SK-N-SH (cell line): Measurements from ENCODE around the gene OR13C9. TPM values are rescaled to one million over a fixed set of nuclear protein-coding genes. Genes with fewer than 3 reads are reported as not detected.

ENCODE experiments used
- CTCF ChIA-PET: fragments of 300-600, 350-600 bp; formaldehyde crosslinking; extraction: SDS; loops from one replicate; lab custom pipeline; 2021; lab: Yijun Ruan, JAX
- POLR2A ChIA-PET: fragments of 350-600 bp; sonication (Branson Sonifier 250); formaldehyde crosslinking; extraction: SDS; loops from one replicate; lab custom pipeline; 2020; ENCODE audit warnings: antibody characterized with exemption, inconsistent platforms; lab: Yijun Ruan, JAX
- DNase-seq: peaks from one replicate; pipeline ENCODE4 v3.0.0; 2012
- H2AFZ ChIP-seq: fragments of 200-600 bp; sonication (generic); 2 replicates; pipeline ENCODE4 v1.8.1; 2016; ENCODE audit warnings: antibody characterized with exemption, mild to moderate bottlenecking, low read depth
- H3F3A ChIP-seq: fragments of 200-600 bp; sonication (generic); replicated peaks from 2 replicates; pipeline ENCODE3; 2016; ENCODE audit warnings: antibody characterized with exemption, mild to moderate bottlenecking; ENCODE audit not compliant: insufficient read depth
- H3K27ac ChIP-seq, 2 experiments: fragments of 200-500 bp in 1 of 2; fragments of 200-600 bp in 1 of 2; sonication (Bioruptor generic) in 1 of 2; sonication (generic), shearing (Covaris generic) in 1 of 2; 2 replicates each; pipeline versions ENCODE4 v1.5.1 to v1.6.1; 2014 to 2016; ENCODE audit warnings: low read depth in 2 of 2, inconsistent platforms in 1 of 2, low read length in 1 of 2, mild to moderate bottlenecking in 1 of 2, mixed read lengths in 1 of 2
- H3K27me3 ChIP-seq: fragments of 200-600 bp; sonication (generic), shearing (Covaris generic); 2 replicates; pipeline ENCODE4 v1.6.1; 2016; ENCODE audit warnings: mixed run types; ENCODE audit not compliant: insufficient read depth
- H3K36me3 ChIP-seq, 2 experiments: fragments of 200-500 bp in 1 of 2; fragments of 200-600 bp in 1 of 2; sonication (Bioruptor generic) in 1 of 2; sonication (generic) in 1 of 2; replicated peaks in 1 of 2; 2 replicates each; pipeline versions ENCODE3 to v1.5.1; 2014 to 2016; ENCODE audit warnings: low read length in 1 of 2, mild to moderate bottlenecking in 1 of 2; ENCODE audit not compliant: insufficient read depth in 2 of 2, control insufficient read depth in 1 of 2
- H3K4me1 ChIP-seq, 2 experiments: fragments of 200-500 bp in 1 of 2; fragments of 200-600 bp in 1 of 2; sonication (Bioruptor generic) in 1 of 2; sonication (generic), shearing (Covaris generic) in 1 of 2; 2 replicates each; pipeline versions ENCODE4 v1.5.1 to v1.6.1; 2014 to 2016; ENCODE audit warnings: low read depth in 1 of 2, low read length in 1 of 2, mixed run types in 1 of 2; ENCODE audit not compliant: insufficient read depth in 2 of 2, control insufficient read depth in 1 of 2
- H3K4me2 ChIP-seq: fragments of 200-600 bp; sonication (generic), shearing (Covaris generic); 2 replicates; pipeline ENCODE4 v1.6.1; 2017; ENCODE audit warnings: mixed run types
- H3K4me3 ChIP-seq, 2 experiments: fragments of 200-500 bp in 1 of 2; fragments of 200-600 bp in 1 of 2; sonication (Bioruptor generic) in 1 of 2; sonication (generic), shearing (Covaris generic) in 1 of 2; 2 replicates each; pipeline versions ENCODE4 v1.5.1 to v1.8.1; 2014 to 2016; ENCODE audit warnings: low read depth in 2 of 2, inconsistent platforms in 1 of 2, low read length in 1 of 2, mild to moderate bottlenecking in 1 of 2, mixed read lengths in 1 of 2, moderate library complexity in 1 of 2
- H3K79me2 ChIP-seq: fragments of 200-600 bp; sonication (generic); 2 replicates; pipeline ENCODE4 v1.8.1; 2017; ENCODE audit warnings: mild to moderate bottlenecking; ENCODE audit not compliant: insufficient read depth
- H3K9ac ChIP-seq: fragments of 200-600 bp; sonication (generic); 2 replicates; pipeline ENCODE4 v1.6.1; 2017; ENCODE audit warnings: mixed run types
- H3K9me2 ChIP-seq: fragments of 200-600 bp; sonication (generic); 2 replicates; pipeline ENCODE4 v1.6.1; 2017; ENCODE audit warnings: mixed run types
- H3K9me3 ChIP-seq: fragments of 200-600 bp; sonication (generic); 2 replicates; pipeline ENCODE4 v1.6.1; 2017; ENCODE audit warnings: mixed run types, mild to moderate bottlenecking, moderate library complexity
- H4K20me1 ChIP-seq: fragments of 200-600 bp; sonication (generic); 2 replicates; pipeline ENCODE4 v1.6.1; 2017; ENCODE audit warnings: mild to moderate bottlenecking, mixed run types; ENCODE audit not compliant: insufficient read depth
- CHD2 ChIP-seq: fragments of 150-350 bp; IDR thresholded peaks from 2 replicates; pipeline ENCODE4 v1.6.1; 2018; ENCODE audit warnings: low read length; ENCODE audit not compliant: partially characterized antibody
- ELF1 ChIP-seq: IDR thresholded peaks from 2 replicates; pipeline ENCODE4 v1.4.0; 2012
- EZH2phosphoT487 ChIP-seq: fragments of 200-600 bp; sonication (generic); IDR thresholded peaks from 2 replicates; pipeline ENCODE4 v1.6.1; 2017; ENCODE audit warnings: low read depth, mixed run types, mild to moderate bottlenecking, antibody characterized with exemption, moderate library complexity, borderline replicate concordance
- FOXM1 ChIP-seq: IDR thresholded peaks from 2 replicates; pipeline ENCODE4 v1.4.0; 2012; ENCODE audit warnings: low read depth, mild to moderate bottlenecking
- JUND ChIP-seq: IDR thresholded peaks from 2 replicates; pipeline ENCODE4 v1.4.0; 2012
- MAX ChIP-seq: IDR thresholded peaks from 2 replicates; pipeline ENCODE4 v1.4.0; 2012; ENCODE audit warnings: low read depth
- MEF2A ChIP-seq: IDR thresholded peaks from 2 replicates; pipeline ENCODE4 v1.4.0; 2012; ENCODE audit warnings: low read depth, borderline replicate concordance
- MXI1 ChIP-seq: IDR thresholded peaks from 2 replicates; pipeline ENCODE4 v1.6.1; 2012; ENCODE audit warnings: mild to moderate bottlenecking, low read depth, low read length, improper control_type of control experiment
- RAD21 ChIP-seq: IDR thresholded peaks from 2 replicates; pipeline ENCODE4 v1.6.1; 2012; ENCODE audit warnings: mild to moderate bottlenecking, low read length
- RCOR1 ChIP-seq: fragments of 150-350 bp; IDR thresholded peaks from 2 replicates; pipeline ENCODE4 v1.6.1; 2017; ENCODE audit warnings: antibody characterized with exemption, low read length
- RFX5 ChIP-seq: IDR thresholded peaks from 2 replicates; pipeline ENCODE4 v1.6.1; 2012; ENCODE audit warnings: mild to moderate bottlenecking, improper control_type of control experiment, low read length
- RXRA ChIP-seq: IDR thresholded peaks from 2 replicates; pipeline ENCODE4 v1.4.0; 2012; ENCODE audit warnings: low read depth, mild to moderate bottlenecking, borderline replicate concordance
- SMC3 ChIP-seq: IDR thresholded peaks from 2 replicates; pipeline ENCODE4 v1.6.1; 2012; ENCODE audit warnings: low read depth, low read length, improper control_type of control experiment
- WGBS: methylation state at CpG from one replicate; pipeline ENCODE4 v1.1.6; 2017; ENCODE audit warnings: low lambda C conversion rate; 5-methylcytosine and 5-hydroxymethylcytosine counted together
- polyA plus RNA-seq, 3 experiments: library from polyadenylated mRNA; depleted of rRNA; stranded (reverse); fragments of >200 nt; gene quantifications; 2 replicates each; pipeline ENCODE4 v1.2.3, GENCODE V29; 2012
- TF ChIP-seq, protein P1 (sequence below): IDR thresholded peaks from 2 replicates; pipeline ENCODE4 v1.4.0; 2012; ENCODE audit warnings: low read depth, borderline replicate concordance

Gene OR13C9
- polyA plus RNA-seq, 1 of the 3 experiments (the other 2 are of a cell fraction), result not detected

DNA sequence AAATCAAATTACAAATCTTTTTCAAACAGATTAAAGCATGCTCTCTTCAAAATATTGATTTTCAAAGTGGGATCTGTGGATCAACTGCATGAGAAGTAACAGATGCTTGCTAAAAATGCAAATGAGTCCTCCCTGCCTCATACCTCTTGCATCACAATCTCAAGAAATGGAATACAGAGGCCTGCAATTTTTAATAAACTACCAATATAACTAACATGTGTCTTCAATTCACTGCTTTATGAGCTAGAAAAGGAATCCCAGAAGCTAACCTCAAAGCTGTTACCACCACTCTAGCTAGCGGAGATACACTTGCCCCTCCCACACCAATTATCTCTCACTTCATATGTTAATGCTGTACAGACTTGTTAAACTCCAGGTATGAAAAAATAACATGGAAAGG, 28.4 kb downstream of the OR13C9 start:
- no peaks in the 10 kb centered on the region for H3K9me3 ChIP-seq
- CTCF ChIA-PET, result no interaction called here
- WGBS, result 6% methylated on average over 1 of the region's 1 CpG
- H3K4me3 ChIP-seq, result no peak overlapping the region
- H3K9ac ChIP-seq, result no peak overlapping the region
- H3K36me3 ChIP-seq, result no peaks in the 10 kb centered on the region
- no peak overlapping the region for H3K4me2 ChIP-seq
- H3K9me2 ChIP-seq, result no peaks in the 10 kb centered on the region
- H4K20me1 ChIP-seq, result no peaks in the 10 kb centered on the region
- H3K27ac ChIP-seq, result no peak overlapping the region
- H3K4me1 ChIP-seq, result no peaks in the 10 kb centered on the region
- H3K27me3 ChIP-seq, result no peaks in the 10 kb centered on the region
- TF ChIP-seq RCOR1, result no peak
- no peak for TF ChIP-seq EZH2phosphoT487
- TF ChIP-seq JUND, result no peak
- no peaks in the 10 kb centered on the region for H3K79me2 ChIP-seq
- no peaks in the 10 kb centered on the region for H3F3A ChIP-seq
- POLR2A ChIA-PET, result no interaction called here
- no peak overlapping the region for H2AFZ ChIP-seq
- DNase-seq, result no peak

DNA sequence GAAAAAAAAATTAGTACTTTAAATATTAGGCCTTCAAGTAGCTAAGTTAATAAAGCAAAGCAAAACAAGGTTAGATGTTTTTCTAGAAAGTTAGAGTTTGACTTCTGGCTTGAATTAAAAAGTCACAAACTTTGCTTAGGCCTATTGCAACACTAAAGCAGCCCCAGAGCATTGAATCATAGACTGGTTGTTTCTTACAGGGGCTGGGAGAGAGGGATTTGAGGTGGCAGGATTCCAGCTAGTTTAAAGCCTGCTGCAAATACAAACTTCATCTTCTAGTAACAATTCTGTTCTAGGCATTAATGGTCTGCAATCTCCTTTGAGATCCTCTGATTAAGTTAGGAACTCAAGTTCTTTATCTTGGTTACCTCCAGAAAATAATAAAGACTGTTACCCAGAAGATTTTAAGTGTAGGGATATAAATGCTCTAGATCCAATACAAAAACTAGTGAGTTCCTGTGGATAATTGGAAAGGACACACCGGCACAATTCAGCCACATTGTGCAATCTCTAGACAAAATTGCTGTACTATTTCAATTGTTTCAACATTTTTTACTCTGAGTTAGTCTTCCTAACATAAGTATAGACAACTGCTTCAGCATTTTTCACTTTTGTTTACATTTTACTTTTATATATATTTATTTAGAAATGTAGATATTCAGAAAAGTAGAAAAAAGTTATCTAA, 31.4 kb downstream of the OR13C9 start:
- H3K27ac ChIP-seq, result no peak overlapping the region
- no peaks in the 10 kb centered on the region for H3K36me3 ChIP-seq
- H3K4me2 ChIP-seq, result no peak overlapping the region
- TF ChIP-seq, protein P1, sequence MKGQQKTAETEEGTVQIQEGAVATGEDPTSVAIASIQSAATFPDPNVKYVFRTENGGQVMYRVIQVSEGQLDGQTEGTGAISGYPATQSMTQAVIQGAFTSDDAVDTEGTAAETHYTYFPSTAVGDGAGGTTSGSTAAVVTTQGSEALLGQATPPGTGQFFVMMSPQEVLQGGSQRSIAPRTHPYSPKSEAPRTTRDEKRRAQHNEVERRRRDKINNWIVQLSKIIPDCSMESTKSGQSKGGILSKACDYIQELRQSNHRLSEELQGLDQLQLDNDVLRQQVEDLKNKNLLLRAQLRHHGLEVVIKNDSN, result no peak
- TF ChIP-seq ELF1, result no peak
- no peak for TF ChIP-seq SMC3
- no peak for TF ChIP-seq FOXM1
- no peak for TF ChIP-seq RXRA
- no peak for TF ChIP-seq RAD21
- no peak for TF ChIP-seq MAX
- no peak for TF ChIP-seq EZH2phosphoT487
- TF ChIP-seq RFX5, result no peak
- TF ChIP-seq CHD2, result no peak
- TF ChIP-seq MEF2A, result no peak
- no peak for TF ChIP-seq MXI1
- TF ChIP-seq, all 33 proteins: peak for 0
- H3K27me3 ChIP-seq, result no peaks in the 10 kb centered on the region
- no peak overlapping the region for H3K4me3 ChIP-seq
- no peaks in the 10 kb centered on the region for H3K9me2 ChIP-seq
- no peaks in the 10 kb centered on the region for H3K9me3 ChIP-seq
- no peak overlapping the region for H3K9ac ChIP-seq
- no peaks in the 10 kb centered on the region for H3K79me2 ChIP-seq
- H4K20me1 ChIP-seq, result no peaks in the 10 kb centered on the region
- ChIA-PET POLR2A (no interaction called here), CTCF (no interaction called here)
- no peaks in the 10 kb centered on the region for H3K4me1 ChIP-seq
- no peak for DNase-seq
- no peaks in the 10 kb centered on the region for H3F3A ChIP-seq
- H2AFZ ChIP-seq, result no peak overlapping the region
- WGBS, result 9% methylated on average over 1 of the region's 1 CpG
